ENCODE measurements around the gene BAIAP2. TPM values are rescaled to one million over a fixed set of nuclear protein-coding genes. Genes with fewer than 3 reads are reported as not detected.

BAIAP2 gene
- total and polyA plus RNA-seq, 2 of the 13 experiments (the other 11 are each of a cell fraction or from before 2014, with no cell fraction given): 22.5 to 24.0 TPM

- TF ChIP-seq ZNF143 (CRISPR knock-in tag; IDR thresholded peaks at IDR 0.05) (0 out of 2 replicates have a peak, but pooled peaks have one; percentile 5), BHLHE40 (IDR thresholded peaks at IDR 0.05; ENCODE audit: low read length) (0 out of 2 replicates have a peak, but pooled peaks have one; percentile 16), HNRNPLL (IDR thresholded peaks at IDR 0.05; ENCODE audit: low read depth, low read length, poor library complexity, severe bottlenecking) (no peak), PITX1 (CRISPR knock-in tag; IDR thresholded peaks at IDR 0.05) (no peak), ARID4A (CRISPR knock-in tag; IDR thresholded peaks at IDR 0.05; ENCODE audit: borderline replicate concordance) (no peak; the same call in 1 of the 2 replicates), ZNF883 (CRISPR knock-in tag; IDR thresholded peaks at IDR 0.05; ENCODE audit: not compliant biosample characterization) (peak; percentile 13), SUZ12 (IDR thresholded peaks at IDR 0.05; ENCODE audit: low read depth, low read length) (no peak), KLF16 (CRISPR knock-in tag; IDR thresholded peaks at IDR 0.05) (0 out of 4 replicates have a peak, but pooled peaks of 1 of the 2 experiments have one; percentile 16), ZEB1 (IDR thresholded peaks at IDR 0.05; ENCODE audit: insufficient replicate concordance, low read depth) (peak; percentile 74), ZNF280D (CRISPR knock-in tag; IDR thresholded peaks at IDR 0.05) (no peak), SNAI1 (CRISPR knock-in tag; IDR thresholded peaks at IDR 0.05; ENCODE audit: borderline replicate concordance) (0 out of 2 replicates have a peak, but pooled peaks have one; percentile 23), TFAP4 (IDR thresholded peaks at IDR 0.05; ENCODE audit: borderline replicate concordance, low read depth) (peak; percentile 83; the same call in 1 of the 2 replicates), ZBTB42 (CRISPR knock-in tag; IDR thresholded peaks at IDR 0.05) (no peak; the same call in 1 of the 2 replicates), NPAS2 (CRISPR knock-in tag; IDR thresholded peaks at IDR 0.05; ENCODE audit: borderline replicate concordance) (no peak), ZNF800 (CRISPR knock-in tag; IDR thresholded peaks at IDR 0.05) (0 out of 2 replicates have a peak, but pooled peaks have one; percentile 21), MEF2D (CRISPR knock-in tag; IDR thresholded peaks at IDR 0.05) (no peak), NCOA5 (CRISPR knock-in tag; IDR thresholded peaks at IDR 0.05) (no peak)
These were observed 10.0 kb downstream of the BAIAP2 start (continued) for GRCh38 chr17:81044764-81045589.
